CD4-positive, alpha-beta T cell treated with Interleukin-17A for 4 hours (primary cell): ENCODE data around the gene SIK1.

Experiments
- DNase-seq: peaks from one replicate; pipeline ENCODE4 v3.0.0-alpha.2; 2020; ENCODE audit warnings: mixed read lengths

SIK1 gene

GRCh38 chr21:43365611-43366426 lies 61.1 kb downstream of the SIK1 start:
- no peak for DNase-seq

GRCh38 chr21:43364851-43365424 lies 62.0 kb downstream of the SIK1 start:
- DNase-seq = no peak
